ENCODE results near the gene EPM2A.

- TF ChIP-seq EZH2 (IDR thresholded peaks at IDR 0.05; ENCODE audit: borderline replicate concordance, low read length), result no peak
- TF ChIP-seq CTCF (conservative IDR thresholded peaks at IDR 0.05 in 1 of 2, IDR thresholded peaks at IDR 0.05 in 1 of 2; ENCODE audit: extremely low read depth in 1 of 2, insufficient read depth in 1 of 2, low read depth in 1 of 2, low read length in 2 of 2), result no peak
Measured at GRCh38 chr6:145749632-145750031, 14.3 kb upstream of the EPM2A start.
